GM19463 (cell line): ENCODE data around the gene CES2.

Experiments
- ATAC-seq: cut with Tn5 transposase; IDR thresholded peaks from one replicate; pipeline ENCODE4 v1.9.1; 2021; ENCODE audit warnings: mild to moderate bottlenecking, moderate library complexity; ENCODE audit not compliant: unreplicated experiment

CES2 gene

DNA sequence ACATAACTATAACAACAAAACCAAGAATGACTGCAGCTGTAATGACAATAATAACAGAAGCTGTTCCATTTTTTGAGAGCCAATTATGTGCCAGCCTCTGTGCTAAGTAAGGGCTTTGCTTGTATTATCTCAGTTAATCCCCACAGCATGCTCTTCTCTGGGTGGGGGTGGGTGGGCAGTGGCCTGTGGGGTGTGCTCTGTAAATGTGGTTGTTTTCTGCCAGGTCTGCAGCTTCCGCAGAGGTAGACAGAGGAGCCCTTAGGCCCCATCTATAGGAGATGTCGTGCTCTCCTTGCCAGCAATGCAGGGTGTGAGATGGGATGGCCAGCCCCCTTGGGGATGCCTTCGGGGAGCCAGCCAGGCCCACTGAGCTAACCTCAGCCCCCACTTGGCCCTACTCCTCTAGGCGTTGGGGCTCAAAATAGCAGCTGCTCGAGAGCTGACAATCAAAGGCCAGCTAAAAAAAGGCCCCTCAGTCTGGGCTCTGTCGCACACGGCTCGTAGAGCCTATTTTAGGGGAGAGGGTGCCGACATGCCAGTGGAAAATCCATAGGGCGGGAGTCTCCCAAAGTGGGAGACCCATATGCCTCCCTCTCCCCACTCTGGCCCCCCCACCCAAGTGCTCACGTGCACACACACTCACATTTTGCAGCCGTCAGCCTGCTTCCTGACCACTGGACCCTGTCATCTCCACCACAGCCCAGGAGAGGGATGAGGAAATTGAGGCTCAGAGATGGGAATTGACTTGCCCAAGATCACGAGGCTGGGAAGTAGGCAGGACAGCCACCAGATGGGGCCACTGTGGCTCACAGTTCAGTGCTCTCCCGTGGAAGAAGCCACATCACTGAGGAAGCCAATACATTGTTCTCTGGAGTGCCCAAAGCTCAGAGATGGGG is 32.4 kb upstream of the CES2 start:
- no peak for ATAC-seq

DNA sequence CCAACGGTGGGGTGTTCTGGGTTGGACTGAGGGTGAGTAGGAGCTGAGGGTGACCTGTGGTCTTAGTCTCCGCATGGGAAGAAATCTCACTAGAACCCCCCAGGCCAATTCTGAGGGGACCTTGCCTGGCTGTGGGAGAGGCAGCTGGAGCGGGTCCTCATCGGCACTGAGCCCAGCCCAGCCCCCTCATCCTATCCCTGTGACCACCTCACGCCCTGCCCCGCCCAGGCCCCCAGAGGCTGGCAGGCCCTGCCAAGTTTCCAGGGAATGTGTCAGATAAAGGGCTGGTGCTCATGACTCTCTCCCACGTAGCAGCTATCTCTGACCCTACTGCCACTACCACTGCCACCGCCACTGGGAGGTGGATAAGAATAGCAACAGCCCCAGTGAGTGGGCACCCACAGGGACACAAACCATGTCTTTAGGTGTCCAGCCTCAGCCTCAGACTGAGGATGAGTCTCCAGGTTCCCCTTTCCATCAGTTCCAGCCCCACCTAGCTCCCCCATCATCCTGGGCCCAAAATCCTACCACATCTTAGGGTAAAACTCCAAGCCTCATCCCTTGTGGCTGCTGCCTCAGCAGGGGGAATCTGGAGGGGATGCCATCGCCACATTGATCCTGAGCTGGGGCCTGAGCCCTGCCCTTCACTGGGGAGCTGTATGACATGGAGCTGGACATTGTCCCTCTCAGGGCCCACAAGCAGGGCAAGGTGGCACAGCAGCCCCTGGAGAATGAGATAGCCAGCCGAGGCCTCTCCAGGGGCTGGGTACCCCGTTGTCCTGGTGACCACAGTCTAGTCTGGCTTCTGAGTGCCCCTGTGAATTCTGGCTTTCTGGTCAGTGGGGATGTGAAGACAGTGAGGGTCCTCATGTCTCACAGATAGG is 31.5 kb upstream of the CES2 start:
- ATAC-seq = no peak

DNA sequence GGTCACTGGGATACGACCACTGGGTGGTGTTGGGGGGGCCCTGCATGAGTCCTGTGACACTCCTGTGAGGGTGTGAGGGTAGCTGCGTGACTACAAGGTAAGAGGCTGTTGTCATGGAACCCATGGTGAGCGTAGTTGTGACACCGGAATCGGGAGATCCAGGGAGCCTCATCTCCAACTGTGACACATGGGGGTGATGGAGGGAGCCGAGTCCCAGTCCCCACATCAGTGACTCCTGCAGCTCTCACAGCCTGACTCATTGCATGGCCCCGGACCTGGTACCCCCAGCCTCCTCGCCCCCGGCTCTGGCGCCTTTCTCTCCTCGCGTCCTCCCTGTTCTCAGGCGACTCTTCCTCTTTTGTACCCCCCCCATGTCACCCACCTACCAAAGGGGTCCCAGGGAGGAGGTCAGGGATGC is 30.9 kb upstream of the CES2 start:
- no peak for ATAC-seq

DNA sequence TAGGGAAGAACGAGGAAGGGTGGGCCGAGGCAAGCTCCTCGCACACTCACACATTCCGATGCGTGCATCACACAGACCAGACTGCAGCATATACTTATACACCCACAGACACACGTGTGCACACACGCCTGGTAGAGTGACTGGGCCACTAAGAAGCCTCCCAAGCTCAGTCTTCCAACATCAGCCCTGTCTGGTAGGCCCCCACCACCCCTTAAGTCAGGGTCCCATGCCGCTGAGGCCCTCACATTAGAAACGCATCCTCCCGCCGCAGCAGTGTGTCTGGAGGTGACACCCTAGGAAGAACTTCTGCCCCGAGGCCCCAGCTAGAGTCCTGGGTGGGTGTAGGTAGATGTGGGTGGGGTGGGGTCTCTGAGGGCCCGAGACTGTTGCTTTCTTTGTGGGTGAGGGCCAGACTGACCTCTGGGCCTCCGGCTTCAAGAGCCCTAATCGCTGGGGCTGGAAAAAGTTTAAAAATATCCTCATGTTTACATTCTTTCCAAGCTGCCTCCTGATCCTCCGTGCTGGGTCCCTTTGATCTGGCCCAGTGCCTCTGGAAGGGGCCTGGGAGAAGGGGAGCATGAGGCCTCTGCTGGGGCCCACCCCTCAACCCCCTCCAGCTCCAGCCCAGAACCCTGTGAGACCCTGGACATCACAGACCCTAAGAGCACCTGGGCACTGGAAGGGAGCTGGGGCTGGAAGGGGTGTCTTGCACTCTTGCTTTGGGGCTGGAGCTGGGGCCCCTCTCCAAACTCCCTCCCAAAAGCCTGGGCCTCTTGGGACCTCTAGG is 30.3 kb upstream of the CES2 start:
- ATAC-seq = no peak

DNA sequence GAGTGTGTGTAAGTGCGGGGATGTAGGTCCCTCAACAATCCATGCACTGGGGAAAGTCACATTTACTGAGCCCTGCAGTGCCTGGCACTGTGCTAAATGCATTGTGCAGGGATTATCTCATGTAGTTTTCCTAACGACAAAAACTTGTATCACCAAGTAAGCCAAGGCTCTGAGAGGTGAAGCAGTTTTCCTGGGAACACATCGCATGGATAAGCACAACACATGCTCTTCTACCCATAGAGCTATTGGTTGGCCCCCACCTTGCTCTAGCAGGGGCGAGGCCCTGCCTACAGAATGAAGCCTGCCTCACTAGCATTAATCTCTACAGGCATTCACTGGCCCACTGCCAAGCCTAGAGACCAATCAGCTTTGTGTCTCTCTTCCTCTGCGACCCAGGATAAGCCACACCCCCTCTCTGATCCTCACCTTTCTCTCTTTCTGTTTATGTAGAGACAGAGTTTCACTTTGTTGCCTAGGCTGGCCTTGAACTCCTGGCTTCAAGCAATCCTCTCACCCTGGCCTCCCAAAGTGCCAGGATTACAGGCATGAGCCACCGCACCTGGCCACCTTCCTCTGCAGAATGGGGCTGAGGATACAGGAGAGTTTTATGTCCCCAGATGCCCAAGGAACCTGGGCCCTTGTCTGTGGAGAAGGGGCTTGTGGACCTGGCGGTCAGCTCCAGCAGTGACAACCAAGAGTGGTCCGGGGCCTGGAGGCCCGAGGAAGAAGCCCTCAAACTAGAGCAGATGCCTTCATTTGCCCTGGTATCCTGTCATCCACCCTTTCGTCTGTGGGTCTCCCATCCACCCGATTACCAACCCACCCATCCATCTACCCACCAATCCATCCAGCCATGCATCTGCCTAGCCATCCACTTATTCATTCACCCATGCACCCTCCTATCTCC is 29.4 kb upstream of the CES2 start:
- ATAC-seq = no peak

DNA sequence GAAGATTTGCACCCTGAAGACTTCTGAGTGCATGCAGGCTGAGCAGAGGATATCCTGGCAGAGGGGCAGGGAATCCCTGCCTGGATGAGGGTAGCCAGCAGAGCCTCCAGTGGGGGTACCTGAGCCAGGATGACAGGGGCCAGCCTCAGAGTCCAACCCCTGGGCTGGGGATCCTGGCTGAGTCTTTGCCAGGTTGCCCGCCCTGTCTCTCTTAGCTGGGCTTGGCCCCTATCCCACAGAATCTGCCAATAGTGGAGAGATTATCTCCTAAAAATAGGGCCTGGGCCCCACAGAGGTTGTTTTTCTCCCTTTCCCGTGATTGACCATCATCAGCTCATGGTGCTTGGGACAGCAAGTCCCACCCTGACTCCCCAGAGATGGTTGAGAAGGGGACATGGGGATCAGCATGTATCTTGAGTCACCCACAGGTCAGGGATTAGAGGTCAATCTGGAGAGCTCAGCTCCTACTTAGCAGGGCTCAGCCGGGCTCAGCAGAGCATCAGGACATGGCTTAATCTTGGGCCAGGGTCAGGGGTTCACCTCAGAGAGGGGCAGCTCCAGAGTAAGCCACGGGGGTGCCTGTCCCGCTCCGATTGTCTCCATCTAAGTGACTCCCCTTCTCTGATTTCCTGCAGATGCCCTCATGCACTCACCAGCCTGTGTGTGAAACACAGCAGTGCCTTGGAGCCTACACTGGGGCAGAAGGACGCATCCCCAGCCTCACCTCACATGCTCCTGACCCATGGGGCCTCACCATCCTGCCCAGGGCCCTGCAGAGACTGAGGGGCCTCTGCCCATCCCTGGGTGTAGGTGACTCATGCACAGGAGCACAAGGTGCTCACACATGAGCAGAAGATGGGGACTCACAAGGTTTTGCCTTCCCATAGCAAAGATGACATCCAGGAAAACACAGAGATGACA is 28.1 kb upstream of the CES2 start:
- ATAC-seq = no peak

DNA sequence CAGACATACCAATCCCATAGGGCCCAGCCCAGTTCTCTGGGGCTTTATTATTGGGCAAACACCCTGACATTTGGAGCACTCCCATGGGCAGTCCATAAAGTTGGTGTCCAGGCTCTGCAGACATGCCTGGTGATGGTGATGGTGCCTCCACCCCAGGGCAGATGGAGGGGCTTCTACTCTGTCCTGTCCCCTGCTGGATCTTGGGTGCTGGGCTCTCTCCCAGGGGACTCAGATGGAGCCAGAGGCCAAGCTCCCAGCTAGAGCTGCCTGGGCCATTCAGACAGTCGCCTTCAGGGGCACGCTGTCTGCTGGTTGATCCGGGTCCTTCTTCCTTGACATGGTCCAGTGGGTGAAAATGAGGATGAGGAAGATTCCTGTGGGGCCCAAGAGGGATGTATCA is 27.2 kb upstream of the CES2 start:
- ATAC-seq = no peak

DNA sequence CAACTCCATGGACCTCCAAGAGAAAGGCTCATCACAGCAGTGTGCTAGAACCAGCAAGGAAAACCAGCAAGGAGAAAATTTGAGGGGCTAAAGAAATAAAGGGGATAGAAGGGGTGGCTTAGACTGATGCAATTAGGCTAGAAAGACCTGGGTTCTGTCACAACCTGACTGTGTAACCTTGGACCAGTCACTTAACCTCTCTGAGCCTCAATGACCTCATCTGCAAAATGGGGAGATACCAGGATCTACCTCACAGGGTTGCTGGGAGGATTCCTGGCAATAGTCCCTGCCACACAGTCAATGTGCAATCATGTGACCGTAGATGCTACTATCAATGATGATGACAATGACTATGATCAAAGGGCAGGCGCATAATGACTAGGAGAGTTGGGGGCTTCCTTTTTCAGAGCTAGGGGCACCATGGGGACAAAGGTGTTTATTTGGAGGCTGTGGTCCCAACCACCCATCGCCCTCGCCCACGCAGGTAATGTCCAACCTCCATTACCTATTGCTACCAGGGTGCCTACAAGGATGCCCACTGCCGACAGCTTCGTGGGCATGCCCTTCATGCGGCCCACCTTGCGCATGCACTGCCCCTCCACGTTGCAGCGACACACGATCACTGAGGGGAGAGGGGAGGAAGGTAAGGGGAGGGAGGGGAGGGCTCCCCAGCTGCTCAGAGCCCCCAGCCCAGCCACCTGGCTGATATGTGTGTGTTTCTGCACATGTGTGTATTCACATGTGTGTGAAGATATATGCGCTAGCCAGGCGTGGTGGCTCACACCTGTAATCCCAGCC is 26.4 kb upstream of the CES2 start:
- no peak for ATAC-seq

DNA sequence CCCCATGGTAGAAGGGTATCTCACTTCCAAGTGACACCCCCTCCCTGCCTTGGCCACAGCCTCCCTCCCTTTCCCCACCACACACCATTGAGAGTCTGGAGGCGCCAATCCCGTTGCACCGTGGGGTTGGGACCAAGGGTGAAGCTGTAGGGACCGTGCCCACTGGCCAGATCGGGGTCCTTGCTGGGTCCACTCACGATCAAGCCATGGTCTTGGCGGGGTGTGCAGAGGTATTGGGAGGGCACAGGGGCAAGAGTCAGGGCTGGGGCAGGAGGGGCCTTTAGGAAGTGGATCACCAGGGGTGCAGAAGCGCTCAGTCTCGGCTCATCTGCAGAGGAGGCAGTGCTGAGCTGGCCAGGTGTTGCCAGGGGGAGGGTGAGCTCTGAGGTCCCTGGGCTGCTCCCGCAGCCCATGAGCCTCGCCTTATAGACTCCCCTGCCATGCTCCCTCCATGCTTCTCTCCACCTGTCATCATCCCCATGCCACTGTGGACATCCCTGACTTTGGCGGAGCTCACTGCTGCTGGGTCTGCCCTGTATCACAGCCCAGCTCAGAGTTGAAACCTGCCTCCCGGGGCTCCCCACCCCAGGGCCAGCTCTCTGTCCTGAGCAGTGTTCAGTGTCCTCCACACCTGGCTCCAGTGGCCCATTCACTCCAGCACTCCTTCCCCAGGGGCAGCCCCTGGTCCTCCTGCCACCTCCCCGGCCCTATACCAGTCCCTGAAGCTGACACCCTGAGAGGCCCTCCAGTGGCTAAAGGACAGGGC is 25.0 kb upstream of the CES2 start:
- ATAC-seq = no peak

DNA sequence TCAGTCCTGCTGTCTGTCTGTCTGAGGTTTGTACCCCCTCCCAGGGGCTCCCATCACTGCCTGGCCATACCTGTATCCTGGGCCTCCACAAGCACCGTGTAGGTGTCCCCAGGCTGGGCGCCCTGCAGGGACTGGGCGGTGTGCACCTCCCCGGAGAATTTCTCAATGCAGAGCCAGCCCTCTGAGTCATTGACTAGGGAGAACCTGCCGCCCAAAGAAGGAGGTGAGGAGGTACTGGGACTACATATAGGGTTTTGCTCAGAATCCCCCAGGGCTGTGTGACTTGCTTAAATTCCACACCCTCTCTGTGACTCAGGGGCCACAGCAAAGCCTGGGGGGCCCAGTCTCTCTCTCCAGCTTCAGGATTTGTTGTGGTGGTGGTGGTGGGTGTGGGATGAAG is 24.2 kb upstream of the CES2 start:
- ATAC-seq = no peak

DNA sequence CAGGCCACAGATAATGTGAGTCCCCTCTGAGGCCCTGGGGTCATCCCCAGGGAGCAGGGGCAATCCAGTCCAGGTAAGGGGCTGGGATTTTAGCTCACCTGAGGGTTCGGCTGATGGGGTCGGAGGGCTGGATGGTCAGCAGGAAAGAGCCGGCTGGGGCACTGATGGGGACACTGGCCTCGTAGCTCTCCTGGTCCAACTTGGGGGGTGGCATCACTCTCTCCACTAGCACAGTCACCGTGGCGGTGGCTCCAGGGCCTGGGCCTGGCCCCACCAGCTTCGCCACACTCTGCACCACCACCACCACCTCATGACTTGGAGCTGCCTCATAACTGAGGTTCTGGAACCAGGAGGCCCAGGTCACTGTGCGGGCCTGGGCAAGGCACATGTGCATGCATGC is 23.5 kb upstream of the CES2 start:
- no peak for ATAC-seq

DNA sequence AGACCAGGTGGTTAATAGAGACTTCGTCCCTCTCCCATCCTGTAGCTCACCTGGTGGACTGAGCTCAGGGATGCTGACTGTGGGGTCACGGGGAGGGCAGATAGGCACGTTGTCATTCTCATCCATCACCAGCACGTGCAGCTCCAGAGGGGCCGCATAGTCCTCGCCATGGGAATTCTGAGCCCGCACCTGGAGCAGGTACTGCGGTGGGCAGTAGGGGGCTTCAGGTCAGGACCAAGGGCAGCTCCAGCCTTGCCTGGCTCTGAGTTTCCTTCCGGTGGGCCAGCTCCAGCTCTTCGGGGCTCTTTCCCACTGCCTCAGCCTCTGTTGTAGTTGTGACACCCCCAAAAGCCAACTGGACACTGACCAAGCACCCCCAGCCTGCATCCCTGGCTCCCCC is 22.2 kb upstream of the CES2 start:
- no peak for ATAC-seq

DNA sequence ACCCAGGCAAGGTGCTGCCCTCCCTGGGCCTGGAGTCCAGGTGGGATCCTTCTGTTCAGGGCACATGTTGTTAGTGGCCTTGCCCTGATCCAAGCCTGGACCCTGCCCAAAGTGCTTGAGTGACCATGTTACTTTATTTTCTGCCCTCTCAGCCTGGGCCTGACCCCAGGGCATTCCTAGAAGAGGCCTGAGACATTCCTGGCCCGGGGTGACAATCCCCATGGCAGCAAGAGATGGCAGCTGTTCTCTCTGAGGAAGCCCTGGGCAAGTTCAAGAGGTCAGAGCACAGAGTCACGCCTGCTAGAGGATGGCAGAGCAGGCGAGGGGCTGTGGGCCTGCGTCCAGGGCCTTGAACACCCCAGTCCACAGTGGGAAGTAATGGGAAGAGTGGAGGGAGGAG is 21.6 kb upstream of the CES2 start:
- ATAC-seq = no peak

DNA sequence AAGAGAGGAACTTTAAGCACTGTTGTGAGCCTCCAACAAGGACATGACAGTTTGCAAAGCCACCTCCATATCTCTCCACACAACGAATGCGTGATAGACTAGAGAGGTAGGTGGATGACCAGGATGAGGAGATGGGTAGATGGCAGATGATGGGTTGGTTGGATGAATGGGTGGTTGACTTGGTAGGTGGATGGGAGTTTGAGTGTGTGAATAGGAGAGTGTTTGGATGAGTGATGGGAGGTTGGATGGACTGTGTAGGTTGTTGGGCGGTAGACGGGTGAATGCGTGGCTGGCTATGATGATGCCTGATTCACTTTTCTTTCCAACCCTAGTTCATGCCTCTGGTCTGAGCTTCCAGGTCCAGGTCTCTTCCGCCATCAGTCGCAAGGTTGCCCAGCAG is 20.8 kb upstream of the CES2 start:
- ATAC-seq = no peak

DNA sequence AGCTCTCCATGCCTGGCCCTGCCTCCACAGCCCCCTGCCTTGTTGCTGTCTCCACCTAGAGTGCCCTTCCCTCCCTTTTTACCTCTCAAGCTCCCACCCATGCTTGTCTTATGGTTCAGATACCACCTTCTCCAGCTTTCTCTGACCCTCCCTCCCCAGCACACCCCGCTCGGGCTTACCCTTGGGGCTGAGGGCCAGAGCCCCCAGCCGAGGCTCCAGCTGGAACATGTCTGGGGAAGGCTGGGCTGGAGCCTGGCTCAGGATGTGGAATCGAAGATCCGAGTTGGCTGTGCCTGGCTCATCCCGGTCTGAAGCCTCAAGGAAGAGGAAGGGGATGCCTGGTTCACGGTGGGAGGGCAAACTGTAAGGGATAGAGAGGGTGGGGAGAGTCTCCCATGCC is 20.3 kb upstream of the CES2 start:
- ATAC-seq = no peak

DNA sequence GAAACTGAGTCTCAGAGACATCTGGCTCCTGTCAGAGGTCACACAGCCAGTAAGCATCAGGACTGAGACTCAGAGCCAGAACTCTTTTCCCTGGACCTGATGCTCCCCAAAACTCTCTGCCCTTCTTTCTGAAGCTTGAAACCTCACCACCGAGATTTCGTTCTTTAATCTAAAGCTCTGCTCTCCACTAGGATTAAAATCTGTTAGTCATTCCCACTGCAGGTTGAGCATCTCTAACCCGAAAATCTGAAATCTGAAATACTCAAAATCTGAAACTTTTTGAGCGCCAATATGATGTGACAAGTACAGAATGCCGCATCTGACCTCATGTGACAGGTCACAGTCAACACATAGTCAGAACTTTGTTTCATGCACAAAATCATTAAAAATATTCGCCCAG is 18.8 kb upstream of the CES2 start:
- no peak for ATAC-seq

DNA sequence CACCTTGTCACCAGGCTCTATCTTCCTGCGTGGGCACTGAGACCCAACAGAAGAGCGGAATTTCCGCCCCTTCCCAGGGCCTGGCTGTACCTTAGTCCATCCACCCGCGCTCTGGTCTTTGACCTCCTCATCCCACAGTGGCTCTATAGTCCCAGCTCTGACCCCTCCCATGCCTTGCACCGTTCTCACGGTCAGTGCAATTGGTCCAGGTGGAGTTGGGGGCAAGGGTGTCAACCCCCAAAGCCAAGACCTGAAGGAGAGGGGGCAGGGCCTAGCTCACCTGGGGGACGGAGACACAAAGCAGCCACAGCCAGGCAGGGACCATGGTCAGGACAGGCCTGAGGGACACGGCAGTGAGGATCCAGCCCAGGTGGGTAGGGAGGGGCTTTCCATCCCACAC is 17.6 kb upstream of the CES2 start:
- ATAC-seq = no peak

DNA sequence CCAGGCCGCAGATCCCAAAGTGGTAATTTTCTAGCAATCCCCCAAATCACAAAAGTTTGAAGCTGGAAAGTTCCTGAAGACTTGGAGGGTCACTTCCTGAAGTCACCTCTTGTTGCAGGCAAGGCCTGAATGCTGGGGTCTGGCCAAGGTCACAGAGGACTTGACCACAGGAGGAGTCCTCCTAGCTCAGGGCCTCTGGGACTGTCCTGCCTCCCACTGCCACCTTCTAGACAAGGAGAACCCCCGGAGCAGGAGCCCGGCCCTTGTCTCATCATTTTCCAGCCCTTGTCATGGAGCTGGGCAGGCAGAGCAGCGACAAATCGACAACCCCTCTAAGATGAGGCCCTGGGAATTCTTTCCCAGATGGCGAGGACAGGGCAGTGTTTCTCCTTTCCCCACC is 17.0 kb upstream of the CES2 start:
- ATAC-seq = no peak
